Liver (tissue), 9 donors: ENCODE measurements around the gene TMEM106B. TPM values are rescaled to one million over a fixed set of nuclear protein-coding genes. Genes with fewer than 3 reads are reported as not detected.

Experiments used
- DNase-seq: peaks from one replicate; pipeline ENCODE4 v3.0.0-alpha.2; 2017; ENCODE audit warnings: low spot score
- H3K27ac ChIP-seq, 2 donors: one replicate each; pipeline ENCODE4 v1.7.0; 2013; ENCODE audit warnings: inconsistent platforms in 2 of 2, low read length in 2 of 2, control low read depth in 1 of 2, low read depth in 1 of 2, mild to moderate bottlenecking in 1 of 2
- H3K27me3 ChIP-seq, 4 donors: one replicate each; pipeline versions ENCODE4 v1.6.1 to v1.7.0; 2013; ENCODE audit warnings: low read length in 3 of 4, inconsistent platforms in 1 of 4, mild to moderate bottlenecking in 1 of 4, moderate library complexity in 1 of 4; ENCODE audit not compliant: control insufficient read depth in 4 of 4, insufficient read depth in 4 of 4
- H3K36me3 ChIP-seq, 4 donors: one replicate each; pipeline versions ENCODE4 v1.6.1 to v1.7.0; 2013; ENCODE audit warnings: low read length in 3 of 4, mild to moderate bottlenecking in 3 of 4, low read depth in 1 of 4, moderate library complexity in 1 of 4; ENCODE audit not compliant: control insufficient read depth in 4 of 4, insufficient read depth in 3 of 4
- H3K4me1 ChIP-seq, 4 donors: one replicate each; pipeline versions ENCODE4 v1.6.1 to v1.7.0; 2013; ENCODE audit warnings: low read length in 3 of 4, mild to moderate bottlenecking in 3 of 4, moderate library complexity in 1 of 4; ENCODE audit not compliant: control insufficient read depth in 4 of 4, insufficient read depth in 4 of 4
- H3K4me3 ChIP-seq, 3 donors: one replicate each; pipeline versions ENCODE4 v1.6.1 to v1.7.0; 2013; ENCODE audit warnings: low read length in 3 of 3, control low read depth in 1 of 3, low read depth in 1 of 3, mild to moderate bottlenecking in 1 of 3
- H3K9ac ChIP-seq, 2 donors: one replicate each; pipeline ENCODE4 v1.7.0; 2013; ENCODE audit warnings: low read length in 2 of 2, mild to moderate bottlenecking in 2 of 2, moderate library complexity in 2 of 2, control low read depth in 1 of 2, low read depth in 1 of 2
- H3K9me3 ChIP-seq, 4 donors: one replicate each; pipeline versions ENCODE4 v1.6.1 to v1.7.0; 2013; ENCODE audit warnings: low read length in 3 of 4; ENCODE audit not compliant: control insufficient read depth in 4 of 4
- EGR1 ChIP-seq, 2 donors: IDR thresholded peaks; 2 replicates each; pipeline ENCODE4 v1.6.1; 2016 to 2018; ENCODE audit warnings: antibody characterized with exemption in 2 of 2, low read depth in 2 of 2
- FOXA1 ChIP-seq: IDR thresholded peaks from 2 replicates; pipeline ENCODE4 v1.6.1; 2016; ENCODE audit warnings: antibody characterized with exemption
- GABPA ChIP-seq, 2 donors: IDR thresholded peaks in 1 of 2; conservative IDR thresholded peaks in 1 of 2; 2 replicates each; pipeline ENCODE4 v1.6.1; 2016; ENCODE audit warnings: antibody characterized with exemption in 2 of 2, mild to moderate bottlenecking in 1 of 2, moderate library complexity in 1 of 2
- HNF4A ChIP-seq, 2 donors: conservative IDR thresholded peaks; 2 replicates each; pipeline ENCODE4 v1.6.1; 2016; ENCODE audit warnings: antibody characterized with exemption in 2 of 2, mild to moderate bottlenecking in 2 of 2
- HNF4G ChIP-seq: IDR thresholded peaks from 2 replicates; pipeline ENCODE4 v1.6.1; 2016; ENCODE audit warnings: antibody characterized with exemption
- JUND ChIP-seq, 2 donors: IDR thresholded peaks; 2 replicates each; pipeline ENCODE4 v1.6.1; 2016; ENCODE audit warnings: antibody characterized with exemption in 2 of 2
- NR2F2 ChIP-seq: IDR thresholded peaks from 2 replicates; pipeline ENCODE4 v1.6.1; 2016; ENCODE audit warnings: antibody characterized with exemption
- RAD21 ChIP-seq, 2 donors: IDR thresholded peaks; 2 replicates each; pipeline ENCODE4 v1.6.1; 2016; ENCODE audit warnings: antibody characterized with exemption in 2 of 2, mild to moderate bottlenecking in 2 of 2
- RXRA ChIP-seq, 2 donors: IDR thresholded peaks; 2 replicates each; pipeline ENCODE4 v1.6.1; 2017 to 2018; ENCODE audit warnings: antibody characterized with exemption in 2 of 2, mild to moderate bottlenecking in 1 of 2
- SP1 ChIP-seq: IDR thresholded peaks from 2 replicates; pipeline ENCODE4 v1.6.1; 2018; ENCODE audit warnings: antibody characterized with exemption, mild to moderate bottlenecking
- TAF1 ChIP-seq: conservative IDR thresholded peaks from 2 replicates; pipeline ENCODE4 v1.6.1; 2016; ENCODE audit warnings: antibody characterized with exemption, mild to moderate bottlenecking
- YY1 ChIP-seq: IDR thresholded peaks from 2 replicates; pipeline ENCODE4 v1.6.1; 2016; ENCODE audit warnings: antibody characterized with exemption, mild to moderate bottlenecking
- WGBS: extraction: QIAGEN DNeasy Blood & Tissue Kit; methylation state at CpG from one replicate; pipeline ENCODE4 v1.1.7; 2013; 5-methylcytosine and 5-hydroxymethylcytosine counted together
- polyA plus RNA-seq, 2 donors: library from polyadenylated mRNA; stranded (reverse) in 1 of 2; unstranded in 1 of 2; fragments of 200-250 nt in 1 of 2; fragments of >200 nt in 1 of 2; fragmentation: Nextera tagmentation in 1 of 2; extraction: Ambion mirVana in 1 of 2; gene quantifications; one replicate each; pipeline versions ENCODE4 v1.2.1 to v1.2.3, GENCODE V29; 2013 to 2015
- total RNA-seq, 2 donors: library from RNA; depleted of rRNA; stranded (reverse); fragments of >200 nt; gene quantifications; one replicate each; pipeline ENCODE4 v1.2.3, GENCODE V29; 2014
- TF ChIP-seq, protein P1 (sequence below): IDR thresholded peaks from 2 replicates; pipeline ENCODE4 v1.6.1; 2016; ENCODE audit warnings: antibody characterized with exemption, mild to moderate bottlenecking
- TF ChIP-seq, protein P2 (sequence below): IDR thresholded peaks from 2 replicates; pipeline ENCODE4 v1.6.1; 2016; ENCODE audit warnings: antibody characterized with exemption
- TF ChIP-seq, protein P3 (sequence below): IDR thresholded peaks from 2 replicates; pipeline ENCODE4 v1.6.1; 2016; ENCODE audit warnings: antibody characterized with exemption
- donor health status: healthy.
- donor health status: healthy.
- donor health status: healthy.
- donor health status: healthy.
- donor health status: healthy.

Gene TMEM106B
- total and polyA plus RNA-seq, 4 donors = 18.6 to 70.2 (median 27.2) TPM

DNA sequence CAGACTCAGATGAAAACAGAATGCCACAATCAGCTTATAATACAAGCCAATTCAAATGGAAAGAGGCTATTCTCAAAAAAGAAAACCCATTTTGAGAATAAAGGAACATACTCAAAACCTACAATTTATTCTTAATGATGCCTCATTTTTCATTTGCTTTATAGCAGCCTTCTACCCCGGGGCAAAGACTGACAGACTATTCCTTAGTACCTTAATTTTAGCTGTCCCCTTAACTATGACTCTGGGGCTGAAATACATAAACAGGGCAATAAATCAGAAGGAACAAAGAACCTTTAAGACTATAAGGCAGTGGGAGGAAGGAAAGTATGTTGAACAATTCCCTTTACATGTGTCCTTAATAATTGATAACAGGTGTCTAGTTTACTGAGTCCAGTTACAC, 76.8 kb downstream of the TMEM106B start (continued):
- TF ChIP-seq, protein P1, sequence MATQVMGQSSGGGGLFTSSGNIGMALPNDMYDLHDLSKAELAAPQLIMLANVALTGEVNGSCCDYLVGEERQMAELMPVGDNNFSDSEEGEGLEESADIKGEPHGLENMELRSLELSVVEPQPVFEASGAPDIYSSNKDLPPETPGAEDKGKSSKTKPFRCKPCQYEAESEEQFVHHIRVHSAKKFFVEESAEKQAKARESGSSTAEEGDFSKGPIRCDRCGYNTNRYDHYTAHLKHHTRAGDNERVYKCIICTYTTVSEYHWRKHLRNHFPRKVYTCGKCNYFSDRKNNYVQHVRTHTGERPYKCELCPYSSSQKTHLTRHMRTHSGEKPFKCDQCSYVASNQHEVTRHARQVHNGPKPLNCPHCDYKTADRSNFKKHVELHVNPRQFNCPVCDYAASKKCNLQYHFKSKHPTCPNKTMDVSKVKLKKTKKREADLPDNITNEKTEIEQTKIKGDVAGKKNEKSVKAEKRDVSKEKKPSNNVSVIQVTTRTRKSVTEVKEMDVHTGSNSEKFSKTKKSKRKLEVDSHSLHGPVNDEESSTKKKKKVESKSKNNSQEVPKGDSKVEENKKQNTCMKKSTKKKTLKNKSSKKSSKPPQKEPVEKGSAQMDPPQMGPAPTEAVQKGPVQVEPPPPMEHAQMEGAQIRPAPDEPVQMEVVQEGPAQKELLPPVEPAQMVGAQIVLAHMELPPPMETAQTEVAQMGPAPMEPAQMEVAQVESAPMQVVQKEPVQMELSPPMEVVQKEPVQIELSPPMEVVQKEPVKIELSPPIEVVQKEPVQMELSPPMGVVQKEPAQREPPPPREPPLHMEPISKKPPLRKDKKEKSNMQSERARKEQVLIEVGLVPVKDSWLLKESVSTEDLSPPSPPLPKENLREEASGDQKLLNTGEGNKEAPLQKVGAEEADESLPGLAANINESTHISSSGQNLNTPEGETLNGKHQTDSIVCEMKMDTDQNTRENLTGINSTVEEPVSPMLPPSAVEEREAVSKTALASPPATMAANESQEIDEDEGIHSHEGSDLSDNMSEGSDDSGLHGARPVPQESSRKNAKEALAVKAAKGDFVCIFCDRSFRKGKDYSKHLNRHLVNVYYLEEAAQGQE = no peak
- TF ChIP-seq FOXA1 = no peak
- no peak for TF ChIP-seq GABPA (IDR thresholded peaks at IDR 0.05 in 1 of 2, conservative IDR thresholded peaks at IDR 0.05 in 1 of 2)

DNA sequence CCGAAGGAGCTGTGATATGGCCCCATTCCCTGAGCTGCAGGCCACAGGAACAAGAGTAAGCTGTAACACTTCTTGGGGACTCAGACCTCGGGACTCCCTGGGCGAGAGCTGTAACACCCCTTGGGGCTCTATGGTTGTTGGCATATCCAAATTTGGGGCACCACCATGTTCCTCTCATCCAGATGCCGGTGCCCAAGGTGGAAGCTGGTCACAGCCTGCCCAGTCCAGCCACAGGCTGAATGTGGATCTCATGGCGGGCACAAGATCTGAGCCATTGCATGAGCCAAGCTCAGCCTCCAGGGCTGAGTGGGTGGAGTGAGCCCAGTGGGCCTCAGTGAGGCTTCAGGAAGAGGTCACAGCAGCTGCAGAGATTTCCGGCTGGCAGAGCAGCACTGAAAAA, 78.9 kb downstream of the TMEM106B start:
- Histone ChIP-seq H3K4me3 (no peak overlapping the region), H3K9ac (no peak overlapping the region), H3K36me3 (no peaks in the 10 kb centered on the region), H3K4me1 (no peaks in the 10 kb centered on the region), H3K9me3 (peaks cover 0 to 8% (median 7%) of the 10 kb centered on the region in 4 donors), H3K27ac (no peak overlapping the region), H3K27me3 (peaks cover 0 to 2% (median 0%) of the 10 kb centered on the region in 4 donors)
- WGBS = 79% methylated on average over 6 of the region's 6 CpGs
- DNase-seq = no peak
- TF ChIP-seq JUND (IDR thresholded peaks at IDR 0.05) (no peak), NR2F2 (no peak), RAD21 (IDR thresholded peaks at IDR 0.05) (no peak), EGR1 (IDR thresholded peaks at IDR 0.05; ENCODE audit: low read depth in 2 of 2) (no peak), YY1 (no peak), RXRA (IDR thresholded peaks at IDR 0.05) (no peak), SP1 (no peak)
- TF ChIP-seq, protein P1 = no peak
- TF ChIP-seq, protein P2, sequence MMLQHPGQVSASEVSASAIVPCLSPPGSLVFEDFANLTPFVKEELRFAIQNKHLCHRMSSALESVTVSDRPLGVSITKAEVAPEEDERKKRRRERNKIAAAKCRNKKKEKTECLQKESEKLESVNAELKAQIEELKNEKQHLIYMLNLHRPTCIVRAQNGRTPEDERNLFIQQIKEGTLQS = no peak

DNA sequence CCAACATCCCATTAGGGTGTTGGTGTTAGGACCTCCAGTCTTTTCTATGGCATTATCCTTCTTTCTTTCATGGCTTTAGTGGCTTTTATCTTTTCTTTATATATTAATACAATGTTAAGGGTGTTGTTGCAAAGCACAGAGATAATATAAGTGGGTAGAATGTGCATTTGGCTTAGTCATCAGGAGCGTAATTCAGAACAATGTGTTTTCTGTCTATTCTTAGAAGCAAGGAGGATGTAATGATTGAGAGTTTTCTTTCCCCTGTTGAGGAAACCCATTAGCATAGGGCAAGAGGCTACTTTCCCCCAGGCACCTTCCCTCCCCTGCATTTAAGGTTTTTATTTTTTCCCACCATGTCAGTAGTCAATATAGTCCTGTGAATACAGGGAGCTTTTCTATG, 79.7 kb downstream of the TMEM106B start:
- H3K27me3 ChIP-seq = peaks cover 0 to 2% (median 0%) of the 10 kb centered on the region in 4 donors
- H3K4me1 ChIP-seq = no peaks in the 10 kb centered on the region
- no peak overlapping the region for H3K9ac ChIP-seq
- H3K4me3 ChIP-seq = no peak overlapping the region
- DNase-seq = no peak
- H3K9me3 ChIP-seq = peaks cover 0 to 9% (median 8%) of the 10 kb centered on the region in 4 donors
- H3K36me3 ChIP-seq = no peaks in the 10 kb centered on the region
- WGBS = 92% methylated on average over 1 of the region's 1 CpG
- TF ChIP-seq GABPA (IDR thresholded peaks at IDR 0.05 in 1 of 2, conservative IDR thresholded peaks at IDR 0.05 in 1 of 2) (no peak), HNF4G (no peak), EGR1 (IDR thresholded peaks at IDR 0.05; ENCODE audit: low read depth in 2 of 2) (no peak), RAD21 (IDR thresholded peaks at IDR 0.05) (no peak), HNF4A (conservative IDR thresholded peaks at IDR 0.05) (no peak), YY1 (no peak), TAF1 (no peak), NR2F2 (no peak)
- TF ChIP-seq, protein P2 = no peak
- TF ChIP-seq, protein P1 = no peak
- TF ChIP-seq, protein P3, sequence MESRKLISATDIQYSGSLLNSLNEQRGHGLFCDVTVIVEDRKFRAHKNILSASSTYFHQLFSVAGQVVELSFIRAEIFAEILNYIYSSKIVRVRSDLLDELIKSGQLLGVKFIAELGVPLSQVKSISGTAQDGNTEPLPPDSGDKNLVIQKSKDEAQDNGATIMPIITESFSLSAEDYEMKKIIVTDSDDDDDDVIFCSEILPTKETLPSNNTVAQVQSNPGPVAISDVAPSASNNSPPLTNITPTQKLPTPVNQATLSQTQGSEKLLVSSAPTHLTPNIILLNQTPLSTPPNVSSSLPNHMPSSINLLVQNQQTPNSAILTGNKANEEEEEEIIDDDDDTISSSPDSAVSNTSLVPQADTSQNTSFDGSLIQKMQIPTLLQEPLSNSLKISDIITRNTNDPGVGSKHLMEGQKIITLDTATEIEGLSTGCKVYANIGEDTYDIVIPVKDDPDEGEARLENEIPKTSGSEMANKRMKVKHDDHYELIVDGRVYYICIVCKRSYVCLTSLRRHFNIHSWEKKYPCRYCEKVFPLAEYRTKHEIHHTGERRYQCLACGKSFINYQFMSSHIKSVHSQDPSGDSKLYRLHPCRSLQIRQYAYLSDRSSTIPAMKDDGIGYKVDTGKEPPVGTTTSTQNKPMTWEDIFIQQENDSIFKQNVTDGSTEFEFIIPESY = no peak
- H3K27ac ChIP-seq = no peak overlapping the region
